ENCODE measurements around the gene SPRR2B.
"Not testable (repeated sequence)": the region's sequence is repeated elsewhere in the genome, so short reads cannot be mapped to it uniquely, and the experiment has no call there.

The SPRR2B gene

GRCh38 chr1:153032677-153033308 lies 38.6 kb downstream of the SPRR2B start:
- DNase-seq (ENCODE audit: low read depth in 3 of 3) = no peak

DNA sequence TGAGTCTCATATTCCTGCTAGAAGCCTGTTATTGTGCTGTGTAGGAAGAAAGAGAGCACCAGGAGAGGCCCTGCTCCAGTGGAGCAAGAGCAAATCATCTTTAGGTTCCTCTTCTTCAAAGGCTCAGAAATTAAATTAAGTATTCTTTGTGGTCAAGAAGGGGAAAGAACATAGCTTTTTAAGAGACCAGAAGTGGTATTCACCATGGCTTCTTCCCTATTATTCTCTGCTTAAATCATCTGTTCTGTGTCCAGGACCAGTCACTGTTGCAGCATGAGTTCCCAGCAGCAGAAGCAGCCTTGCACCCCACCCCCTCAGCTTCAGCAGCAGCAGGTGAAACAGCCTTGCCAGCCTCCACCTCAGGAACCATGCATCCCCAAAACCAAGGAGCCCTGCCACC lies 39.3 kb downstream of the SPRR2B start:
- no peak for DNase-seq (ENCODE audit: low read depth in 3 of 3)

- no peak for DNase-seq (ENCODE audit: low read depth in 3 of 3)
These were observed 40.5 kb downstream of the SPRR2B start, which contains the start of gene SPRR1B for GRCh38 chr1:153030895-153031294. TSS of gene SPRR1B (plus strand) at chr1:153031203. CDS start at chr1:153032346, 1,143 bp downstream.

DNA sequence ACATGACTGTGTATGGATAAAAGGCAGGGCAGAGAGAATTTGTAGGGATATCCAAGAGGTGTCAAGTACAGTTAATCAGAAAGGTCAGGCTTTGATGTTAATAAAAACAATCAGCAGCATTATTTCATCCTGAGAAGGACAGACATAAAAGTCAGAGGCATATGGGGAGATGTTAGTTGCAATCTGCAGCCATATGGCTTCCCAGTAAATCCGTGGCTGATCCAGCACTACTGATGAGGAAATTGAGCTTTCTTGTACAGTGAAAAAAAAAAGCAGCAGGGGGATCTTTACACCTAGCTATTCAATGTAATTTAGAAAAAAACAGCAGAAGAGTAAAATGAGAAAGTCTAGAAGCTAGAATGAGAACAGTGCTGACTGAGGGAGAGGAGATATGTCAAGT lies 42.6 kb downstream of the SPRR2B start:
- DNase-seq (ENCODE audit: low read depth in 3 of 3) = no peak

GRCh38 chr1:153025797-153026196 lies 45.6 kb downstream of the SPRR2B start:
- no peak for DNase-seq (ENCODE audit: low read depth in 3 of 3)

DNA sequence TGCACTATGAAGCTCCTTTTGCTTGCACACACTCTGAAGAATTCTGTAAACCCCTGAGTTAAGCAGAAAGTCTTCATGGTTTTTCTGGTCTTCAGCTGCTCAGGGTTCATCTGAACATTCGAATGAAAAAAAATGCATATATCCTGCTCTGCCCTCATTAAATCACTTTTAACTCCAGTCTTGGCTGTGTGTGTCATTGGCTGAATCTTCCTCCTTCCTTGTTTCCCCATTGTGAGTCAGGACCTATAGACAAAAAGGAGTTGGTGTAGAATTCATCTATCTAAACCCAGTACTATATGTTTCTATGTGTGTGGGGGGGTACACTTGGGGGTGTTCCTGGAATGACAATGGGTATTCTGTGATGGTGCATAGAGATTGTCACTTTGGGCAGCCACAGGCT lies 47.0 kb downstream of the SPRR2B start:
- DNase-seq (ENCODE audit: low read depth in 3 of 3) = no peak

DNA sequence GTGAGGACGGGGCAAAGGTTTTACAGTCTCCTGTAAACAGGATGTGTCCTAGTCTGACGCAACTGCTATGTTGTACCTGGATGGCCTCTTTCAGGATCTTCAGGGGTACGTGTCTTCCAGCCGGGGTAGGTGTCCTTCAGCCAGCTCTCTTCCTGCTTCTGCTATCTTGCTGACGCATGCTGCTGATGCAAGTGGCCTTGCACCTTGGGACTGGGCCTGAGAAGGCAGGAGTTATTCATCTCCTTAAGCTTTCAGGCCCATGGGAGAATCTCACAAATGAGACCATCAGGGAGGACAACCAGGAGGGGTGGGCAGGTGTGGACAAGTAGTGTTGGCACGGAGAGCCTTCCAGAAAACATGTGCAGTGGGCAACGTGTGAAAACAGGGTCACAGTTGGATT lies 48.3 kb downstream of the SPRR2B start:
- no peak for DNase-seq (ENCODE audit: low read depth in 3 of 3)

GRCh38 chr1:153022340-153022739 lies 49.1 kb downstream of the SPRR2B start:
- not testable (repeated sequence) for DNase-seq (ENCODE audit: low read depth in 3 of 3)

DNA sequence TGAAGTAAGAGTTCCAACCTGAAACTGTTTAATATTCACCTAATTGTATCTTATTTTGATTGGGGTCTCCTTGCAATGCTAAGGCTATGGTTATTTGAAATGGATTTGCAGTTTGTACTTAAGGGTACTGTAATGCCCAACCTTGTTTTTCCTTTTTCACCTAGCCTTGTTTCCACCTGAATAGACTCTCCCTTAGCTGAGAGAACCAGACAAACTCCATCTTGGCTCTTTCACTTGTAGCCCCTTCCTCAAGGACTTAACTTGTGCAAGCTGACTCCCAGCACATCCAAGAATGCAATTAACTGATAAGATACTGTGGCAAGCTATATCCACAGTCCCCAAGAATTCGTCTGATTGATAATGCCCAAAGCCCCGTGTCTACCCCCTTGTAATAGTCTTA lies 49.6 kb downstream of the SPRR2B start:
- not testable (repeated sequence) for DNase-seq (ENCODE audit: low read depth in 3 of 3)

Measured in stimulated activated CD4-positive, alpha-beta T cell treated with anti-CD3 and anti-CD28 coated beads, TNF-alpha, amount 100 ng/mL, for 4 hours (primary cell).